K562 (cell line): ENCODE results near the gene SVOP. TPM values are rescaled to one million over a fixed set of nuclear protein-coding genes. Genes with fewer than 3 reads are reported as not detected.

ENCODE experiments used
- CAMTA2 ChIP-seq: fragments of 250-450 bp; sonication (Bioruptor Pico); conservative IDR thresholded peaks from 2 replicates; pipeline ENCODE4 v1.5.1; 2022
- DDX20 ChIP-seq: fragments of 450-650 bp; IDR thresholded peaks from 2 replicates; pipeline ENCODE4 v1.6.1; 2016; ENCODE audit warnings: missing genetic modification characterization, low read depth, mild to moderate bottlenecking, missing compliant biosample characterization, moderate library complexity
- DIDO1 ChIP-seq: fragments of 450-650 bp; IDR thresholded peaks from 2 replicates; pipeline ENCODE4 v1.6.1; 2016; ENCODE audit warnings: low read depth, missing biosample characterization, missing genetic modification characterization
- ELF1 ChIP-seq: fragments of 200-800 bp; sonication (Bioruptor generic); IDR thresholded peaks from 2 replicates; pipeline ENCODE4 v1.6.1; 2016; ENCODE audit warnings: missing genetic modification characterization, missing compliant biosample characterization
- HNRNPLL ChIP-seq: fragments of 200-400 bp; formaldehyde crosslinking; IDR thresholded peaks from 2 replicates; pipeline ENCODE4 v1.6.1; 2017; ENCODE audit warnings: low read length, low read depth, mild to moderate bottlenecking; ENCODE audit not compliant: poor library complexity, severe bottlenecking
- LEF1 ChIP-seq: fragments of 450-650 bp; IDR thresholded peaks from 2 replicates; pipeline ENCODE4 v1.6.1; 2016; ENCODE audit warnings: mild to moderate bottlenecking
- NCOA4 ChIP-seq: fragments of 450-650 bp; IDR thresholded peaks from 2 replicates; pipeline ENCODE4 v1.6.1; 2018; ENCODE audit warnings: mild to moderate bottlenecking; ENCODE audit not compliant: partially characterized antibody
- RFX7 ChIP-seq: fragments of 250-450 bp; sonication (Bioruptor Pico); IDR thresholded peaks from 2 replicates; pipeline ENCODE4 v1.5.1; 2021; ENCODE audit warnings: mild to moderate bottlenecking
- SRSF3 ChIP-seq: fragments of 200-400 bp; formaldehyde crosslinking; IDR thresholded peaks from 2 replicates; pipeline ENCODE4 v1.6.1; 2016; ENCODE audit warnings: mild to moderate bottlenecking, low read length, moderate library complexity; ENCODE audit not compliant: insufficient read depth
- YY1 ChIP-seq, 3 experiments: IDR thresholded peaks; 2 replicates each; pipeline ENCODE4 v1.6.1; 2011; ENCODE audit warnings: low read length in 2 of 3, mild to moderate bottlenecking in 2 of 3, moderate library complexity in 2 of 3, borderline replicate concordance in 1 of 3, control low read depth in 1 of 3, low read depth in 1 of 3; ENCODE audit not compliant: insufficient read depth in 3 of 3, insufficient replicate concordance in 2 of 3, control insufficient read depth in 1 of 3, insufficient read length in 1 of 3; ENCODE audit errors: extremely low read depth in 1 of 3
- ZNF174 ChIP-seq: fragments of 250-450 bp; sonication (Bioruptor Pico); IDR thresholded peaks from 2 replicates; pipeline ENCODE4 v1.4.0; 2020; ENCODE audit warnings: mild to moderate bottlenecking
- ZNF232 ChIP-seq: sonication (generic); formaldehyde crosslinking; IDR thresholded peaks from 2 replicates; pipeline ENCODE4 v1.8.0; 2022; ENCODE audit warnings: mild to moderate bottlenecking, missing genetic modification reagents
- ZNF347 ChIP-seq: fragments of 450-650 bp; formaldehyde crosslinking; IDR thresholded peaks from 2 replicates; pipeline ENCODE4 v1.4.0; 2020; ENCODE audit warnings: low read depth, mild to moderate bottlenecking, moderate library complexity
- polyA plus RNA-seq, 8 experiments: library from polyadenylated mRNA; depleted of rRNA in 4 of 8; stranded (reverse) in 5 of 8; unstranded in 3 of 8; fragments of >200 nt; fragmentation: Nextera tagmentation in 2 of 8; fragmentation: Illumina TruSeq in 1 of 8; extraction: Ambion mirVana in 2 of 8; extraction: Trizol in 1 of 8; gene quantifications; 2 replicates each; pipeline versions ENCODE4 v1.2.1 to v1.2.3, GENCODE V29; 2011 to 2014; ENCODE audit warnings: inconsistent platforms in 1 of 8, missing spikeins in 1 of 8
- total RNA-seq, 7 experiments: library from RNA; depleted of rRNA in 6 of 7; stranded (reverse); fragments of >200 nt in 6 of 7; fragmentation: Illumina TruSeq in 2 of 7; extraction: Trizol in 2 of 7; gene quantifications; 2 replicates each; pipeline versions ENCODE4 v1.2.1 to v1.2.3, GENCODE V29; 2011 to 2021; ENCODE audit warnings: low replicate concordance in 1 of 7
- TF ChIP-seq, protein P1 (sequence below): fragments of 250-450 bp; sonication (Bioruptor Pico); IDR thresholded peaks from 2 replicates; pipeline ENCODE4 v1.8.0; 2022; ENCODE audit warnings: inconsistent platforms, mild to moderate bottlenecking, moderate library complexity, borderline replicate concordance
- TF ChIP-seq, protein P2 (sequence below): fragments of 200-800 bp; sonication (Bioruptor generic); IDR thresholded peaks from 2 replicates; pipeline ENCODE4 v1.6.1; 2016; ENCODE audit warnings: missing genetic modification characterization, missing compliant biosample characterization

Gene SVOP
- total and polyA plus RNA-seq, 9 of the 15 experiments (the other 6 are each of a cell fraction or from before 2014, with no cell fraction given): 0.01 to 0.09 (median 0.06) TPM; not detected in 1

DNA sequence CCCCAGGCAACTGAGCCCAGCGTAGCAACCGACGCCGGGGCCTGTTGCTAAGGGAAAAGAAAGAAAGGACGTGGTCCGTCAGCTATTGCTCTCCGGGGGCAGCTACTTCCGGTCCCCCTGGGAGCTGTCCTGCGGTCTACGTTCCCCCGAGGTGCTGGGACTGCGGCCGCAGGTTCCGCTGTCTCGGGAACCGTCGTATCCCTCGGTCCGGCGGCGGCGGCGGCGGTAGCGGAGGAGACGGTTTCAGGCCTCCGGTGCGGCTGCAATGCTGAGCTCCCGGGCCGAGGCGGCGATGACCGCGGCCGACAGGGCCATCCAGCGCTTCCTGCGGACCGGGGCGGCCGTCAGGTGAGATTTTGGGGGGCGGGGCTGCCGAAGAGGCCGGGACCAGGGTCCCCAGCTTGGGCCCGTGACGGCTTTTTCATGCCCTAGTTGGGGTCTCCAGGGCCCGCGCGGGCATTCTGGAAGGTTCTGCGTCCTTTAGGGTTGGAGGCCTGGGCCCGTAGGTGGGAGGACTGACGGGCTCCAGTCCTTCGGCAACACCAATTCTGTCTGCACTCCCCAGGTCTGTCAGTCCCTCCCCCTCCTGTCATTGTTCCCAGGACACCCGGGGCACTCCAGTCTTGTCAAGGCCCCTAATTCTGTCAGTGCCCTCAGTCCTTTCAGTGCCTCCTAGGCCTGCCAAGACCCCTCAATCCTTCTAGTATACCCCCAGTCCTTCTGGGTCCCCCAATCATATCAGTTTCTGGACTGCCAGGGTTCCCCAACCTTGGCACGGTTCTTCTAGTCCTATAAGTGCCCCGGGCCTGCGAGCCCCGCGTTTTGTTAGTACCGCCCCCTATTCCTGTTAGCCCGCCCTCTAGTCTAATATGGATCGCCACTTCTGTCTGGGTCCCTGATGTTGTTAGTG is 31.8 kb upstream of the SVOP start, which contains the start of gene USP30 (continued):
- peak; percentile 99 for TF ChIP-seq DIDO1 (tag)
- TF ChIP-seq ZNF347: no peak
- peak; percentile 78 for TF ChIP-seq HNRNPLL
- TF ChIP-seq ZNF174 (CRISPR knock-in tag): no peak
- no peak for TF ChIP-seq ZNF232
- no peak for TF ChIP-seq SRSF3
- TF ChIP-seq ELF1: peak; percentile 77; the same call in 1 of the 2 replicates
- peak in 2 of 3 experiments; percentile 56 to 77 for TF ChIP-seq YY1 (IDR thresholded peaks at IDR 0.05; ENCODE audit: borderline replicate concordance in 1 of 3, control insufficient read depth in 1 of 3, extremely low read depth in 1 of 3, insufficient read depth in 3 of 3, insufficient read length in 1 of 3, insufficient replicate concordance in 2 of 3, low read depth in 1 of 3, low read length in 2 of 3)
- TF ChIP-seq NCOA4: no peak
- TF ChIP-seq RFX7 (CRISPR knock-in tag): no peak
- TF ChIP-seq, protein P1, sequence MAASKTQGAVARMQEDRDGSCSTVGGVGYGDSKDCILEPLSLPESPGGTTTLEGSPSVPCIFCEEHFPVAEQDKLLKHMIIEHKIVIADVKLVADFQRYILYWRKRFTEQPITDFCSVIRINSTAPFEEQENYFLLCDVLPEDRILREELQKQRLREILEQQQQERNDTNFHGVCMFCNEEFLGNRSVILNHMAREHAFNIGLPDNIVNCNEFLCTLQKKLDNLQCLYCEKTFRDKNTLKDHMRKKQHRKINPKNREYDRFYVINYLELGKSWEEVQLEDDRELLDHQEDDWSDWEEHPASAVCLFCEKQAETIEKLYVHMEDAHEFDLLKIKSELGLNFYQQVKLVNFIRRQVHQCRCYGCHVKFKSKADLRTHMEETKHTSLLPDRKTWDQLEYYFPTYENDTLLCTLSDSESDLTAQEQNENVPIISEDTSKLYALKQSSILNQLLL (CRISPR knock-in tag): no peak
- TF ChIP-seq LEF1: 0 out of 2 replicates have a peak, but pooled peaks have one; percentile 31
- TF ChIP-seq DDX20 (tag): no peak
- TF ChIP-seq, protein P2, sequence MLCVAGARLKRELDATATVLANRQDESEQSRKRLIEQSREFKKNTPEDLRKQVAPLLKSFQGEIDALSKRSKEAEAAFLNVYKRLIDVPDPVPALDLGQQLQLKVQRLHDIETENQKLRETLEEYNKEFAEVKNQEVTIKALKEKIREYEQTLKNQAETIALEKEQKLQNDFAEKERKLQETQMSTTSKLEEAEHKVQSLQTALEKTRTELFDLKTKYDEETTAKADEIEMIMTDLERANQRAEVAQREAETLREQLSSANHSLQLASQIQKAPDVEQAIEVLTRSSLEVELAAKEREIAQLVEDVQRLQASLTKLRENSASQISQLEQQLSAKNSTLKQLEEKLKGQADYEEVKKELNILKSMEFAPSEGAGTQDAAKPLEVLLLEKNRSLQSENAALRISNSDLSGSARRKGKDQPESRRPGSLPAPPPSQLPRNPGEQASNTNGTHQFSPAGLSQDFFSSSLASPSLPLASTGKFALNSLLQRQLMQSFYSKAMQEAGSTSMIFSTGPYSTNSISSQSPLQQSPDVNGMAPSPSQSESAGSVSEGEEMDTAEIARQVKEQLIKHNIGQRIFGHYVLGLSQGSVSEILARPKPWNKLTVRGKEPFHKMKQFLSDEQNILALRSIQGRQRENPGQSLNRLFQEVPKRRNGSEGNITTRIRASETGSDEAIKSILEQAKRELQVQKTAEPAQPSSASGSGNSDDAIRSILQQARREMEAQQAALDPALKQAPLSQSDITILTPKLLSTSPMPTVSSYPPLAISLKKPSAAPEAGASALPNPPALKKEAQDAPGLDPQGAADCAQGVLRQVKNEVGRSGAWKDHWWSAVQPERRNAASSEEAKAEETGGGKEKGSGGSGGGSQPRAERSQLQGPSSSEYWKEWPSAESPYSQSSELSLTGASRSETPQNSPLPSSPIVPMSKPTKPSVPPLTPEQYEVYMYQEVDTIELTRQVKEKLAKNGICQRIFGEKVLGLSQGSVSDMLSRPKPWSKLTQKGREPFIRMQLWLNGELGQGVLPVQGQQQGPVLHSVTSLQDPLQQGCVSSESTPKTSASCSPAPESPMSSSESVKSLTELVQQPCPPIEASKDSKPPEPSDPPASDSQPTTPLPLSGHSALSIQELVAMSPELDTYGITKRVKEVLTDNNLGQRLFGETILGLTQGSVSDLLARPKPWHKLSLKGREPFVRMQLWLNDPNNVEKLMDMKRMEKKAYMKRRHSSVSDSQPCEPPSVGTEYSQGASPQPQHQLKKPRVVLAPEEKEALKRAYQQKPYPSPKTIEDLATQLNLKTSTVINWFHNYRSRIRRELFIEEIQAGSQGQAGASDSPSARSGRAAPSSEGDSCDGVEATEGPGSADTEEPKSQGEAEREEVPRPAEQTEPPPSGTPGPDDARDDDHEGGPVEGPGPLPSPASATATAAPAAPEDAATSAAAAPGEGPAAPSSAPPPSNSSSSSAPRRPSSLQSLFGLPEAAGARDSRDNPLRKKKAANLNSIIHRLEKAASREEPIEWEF (CRISPR knock-in tag): no peak
- TF ChIP-seq CAMTA2 (CRISPR knock-in tag): no peak
